Fibroblast of the aortic adventitia (primary cell): Measurements from ENCODE around the gene VAMP5. TPM values are rescaled to one million over a fixed set of nuclear protein-coding genes. Genes with fewer than 3 reads are reported as not detected.
"Not testable (repeated sequence)": the region's sequence is repeated elsewhere in the genome, so short reads cannot be mapped to it uniquely, and the experiment has no call there.

ENCODE experiments used
- DNase-seq: peaks from one replicate; pipeline ENCODE4 v3.0.0-alpha.2; 2010; ENCODE audit warnings: low read depth
- H3K4me3 ChIP-seq: 2 replicates; pipeline ENCODE4 v1.5.1; 2011; ENCODE audit warnings: low read depth, mild to moderate bottlenecking, control low read depth, low read length, moderate library complexity
- CTCF ChIP-seq: IDR thresholded peaks from 2 replicates; pipeline ENCODE4 v1.5.1; 2011; ENCODE audit warnings: mild to moderate bottlenecking, low read length, control low read depth, inconsistent platforms; ENCODE audit not compliant: insufficient read depth
- total RNA-seq: library from RNA; depleted of rRNA; stranded (reverse); fragments of >200 nt; gene quantifications from 2 replicates; pipeline ENCODE4 v1.2.3, GENCODE V29; 2012; ENCODE audit warnings: low replicate concordance

VAMP5 gene
- total RNA-seq, 1 donor: 33.8 TPM

DNA sequence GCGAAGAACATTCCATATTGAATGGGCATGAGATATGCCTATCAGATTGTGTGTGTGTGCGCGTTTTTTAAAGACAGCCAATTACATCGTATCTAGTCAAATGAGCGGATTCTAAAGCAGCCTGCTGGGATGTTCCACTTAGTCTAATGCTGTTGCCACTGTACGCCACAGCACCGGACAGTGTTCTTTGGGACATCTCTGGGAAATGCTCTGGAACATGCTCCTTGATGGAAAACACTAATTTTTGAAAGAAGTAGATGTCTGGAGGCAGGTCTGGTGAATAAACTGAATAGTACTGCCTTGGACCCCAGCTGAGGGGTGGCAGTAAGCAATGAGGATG lies 21.9 kb downstream of the VAMP5 start:
- DNase-seq: no peak
- peak overlapping the region; percentile 14 for H3K4me3 ChIP-seq
- no peak for TF ChIP-seq CTCF

DNA sequence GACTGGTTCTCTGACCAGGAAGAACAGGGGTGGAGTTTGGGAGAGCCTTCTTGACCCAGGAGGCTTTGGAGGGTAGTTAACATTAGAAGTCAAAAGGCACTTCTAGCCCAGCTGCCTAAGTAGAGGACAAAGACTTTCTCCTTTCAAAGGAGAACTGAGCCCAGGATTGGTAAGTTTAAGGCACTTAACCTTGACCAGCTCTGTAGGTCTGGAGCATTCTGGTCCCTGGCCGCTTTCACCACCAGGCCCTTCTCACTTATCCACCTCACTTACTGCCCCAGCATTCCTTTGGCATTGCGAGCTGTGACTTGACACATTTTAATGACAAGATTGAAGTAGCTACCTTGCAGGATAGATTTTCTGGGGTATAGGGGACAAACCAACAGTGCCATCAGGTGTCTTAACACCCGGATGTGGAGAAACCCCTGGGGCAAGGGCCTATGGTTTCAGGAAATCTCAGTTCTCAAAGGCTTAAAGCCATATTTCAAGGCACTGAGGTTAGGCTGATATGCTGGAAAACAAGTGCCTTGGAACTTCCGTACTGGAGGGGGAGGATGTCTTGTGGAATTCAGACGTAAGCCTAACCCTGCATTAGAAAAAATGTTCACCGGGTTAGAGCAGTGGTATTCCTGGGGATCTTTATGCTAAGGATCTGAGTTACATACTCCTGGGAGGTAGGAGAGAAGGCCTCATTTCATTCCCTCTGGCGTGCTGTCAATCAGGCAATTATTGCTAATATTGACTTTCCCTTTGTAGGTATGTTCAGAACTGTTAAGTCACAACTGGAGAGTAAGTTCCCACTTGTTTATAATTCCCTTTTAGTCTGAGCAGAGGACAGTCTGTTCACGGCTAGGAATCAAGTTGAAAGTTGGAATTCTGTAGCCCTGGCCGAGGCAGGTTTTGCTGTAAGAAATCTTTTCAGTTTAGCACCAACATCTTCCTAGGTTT lies 23.3 kb downstream of the VAMP5 start:
- TF ChIP-seq CTCF: no peak

GRCh38 chr2:85611217-85611704 lies 27.0 kb downstream of the VAMP5 start:
- TF ChIP-seq CTCF: no peak
- peak overlapping the region; percentile 82 for H3K4me3 ChIP-seq
- no peak for DNase-seq

More for the DNA sequence above, 23.3 kb downstream of the VAMP5 start:
- H3K4me3 ChIP-seq: no peak overlapping the region
- DNase-seq: no peak

- no peak for TF ChIP-seq CTCF
- DNase-seq: peak; percentile 79
- peak within 1 kb of the TSS; percentile 82 for H3K4me3 ChIP-seq
Observed at GRCh38 chr2:85611705-85612587, 27.7 kb downstream of the VAMP5 start, which contains the start of gene C2orf68. TSS of gene C2orf68 (minus strand) at chr2:85612066. CDS start at chr2:85611984, 82 bp downstream.

GRCh38 chr2:85613717-85614515 lies 29.7 kb downstream of the VAMP5 start:
- DNase-seq: no peak
- no peak overlapping the region for H3K4me3 ChIP-seq
- no peak for TF ChIP-seq CTCF

- DNase-seq, H3K4me3 ChIP-seq: not testable (repeated sequence)
Observed at GRCh38 chr2:85614757-85615156, 30.5 kb downstream of the VAMP5 start.
